Activated CD8-positive, alpha-beta memory T cell treated with anti-CD3 and anti-CD28 coated beads for 36 hours (primary cell): Measurements from ENCODE around the gene LRFN3. TPM values are rescaled to one million over a fixed set of nuclear protein-coding genes. Genes with fewer than 3 reads are reported as not detected.
"Not testable (repeated sequence)": the region's sequence is repeated elsewhere in the genome, so short reads cannot be mapped to it uniquely, and the experiment has no call there.

Source experiments
- CTCF ChIA-PET: fragments of 350-600 bp; sonication (Branson Sonifier 250); formaldehyde crosslinking; loops from one replicate; lab custom pipeline; 2021; ENCODE audit warnings: antibody characterized with exemption; lab: Charles Lee
- POLR2A ChIA-PET: fragments of 350-600 bp; sonication (Branson Sonifier 250); formaldehyde crosslinking; loops from one replicate; lab custom pipeline; 2021; ENCODE audit warnings: antibody characterized with exemption; lab: Charles Lee
- total RNA-seq, 2 experiments: library from RNA; stranded (reverse); gene quantifications; one replicate each; pipeline ENCODE4 v1.2.3, GENCODE V29; 2021

The LRFN3 gene
- total RNA-seq, 2 experiments from 2014 or later = 11.8 TPM

DNA sequence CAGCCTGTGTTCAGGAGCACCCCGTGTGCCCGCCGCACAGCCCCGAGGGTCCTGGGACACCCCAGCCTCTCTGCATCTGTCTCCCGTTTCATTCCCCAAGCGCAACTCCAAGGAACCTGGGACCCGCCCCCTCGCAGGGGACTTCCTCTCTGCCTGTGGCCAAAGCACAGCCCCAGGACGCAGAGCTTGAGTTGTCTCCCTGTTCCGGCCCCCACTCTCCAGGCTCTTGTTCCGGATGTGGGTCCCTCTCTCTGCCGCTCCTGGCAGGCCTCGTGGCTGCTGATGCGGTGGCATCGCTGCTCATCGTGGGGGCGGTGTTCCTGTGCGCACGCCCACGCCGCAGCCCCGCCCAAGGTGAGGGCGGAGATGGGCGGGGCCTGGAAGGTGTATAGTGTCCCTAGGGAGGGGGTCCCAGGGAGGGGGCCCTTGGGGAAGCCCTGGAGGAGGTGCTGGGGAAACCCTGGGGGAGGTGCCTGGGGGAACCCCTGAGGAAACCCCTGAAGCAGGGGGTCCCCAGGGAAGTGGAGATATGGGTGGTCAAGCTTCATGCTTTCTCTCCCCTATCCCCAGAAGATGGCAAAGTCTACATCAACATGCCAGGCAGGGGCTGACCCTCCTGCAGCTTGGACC lies 32.5 kb upstream of the LRFN3 start:
- ChIA-PET POLR2A (interaction anchor here (1.6 kb wide), 1 partner anchor 20 kb away, joined by 6 read pairs; no protein-coding TSS in a partner anchor), CTCF (interaction anchor here (1.2 to 1.5 kb wide), 4 partner anchors 8 to 27 kb away, joined by 3 to 5 read pairs (median 4); no protein-coding TSS in a partner anchor)

DNA sequence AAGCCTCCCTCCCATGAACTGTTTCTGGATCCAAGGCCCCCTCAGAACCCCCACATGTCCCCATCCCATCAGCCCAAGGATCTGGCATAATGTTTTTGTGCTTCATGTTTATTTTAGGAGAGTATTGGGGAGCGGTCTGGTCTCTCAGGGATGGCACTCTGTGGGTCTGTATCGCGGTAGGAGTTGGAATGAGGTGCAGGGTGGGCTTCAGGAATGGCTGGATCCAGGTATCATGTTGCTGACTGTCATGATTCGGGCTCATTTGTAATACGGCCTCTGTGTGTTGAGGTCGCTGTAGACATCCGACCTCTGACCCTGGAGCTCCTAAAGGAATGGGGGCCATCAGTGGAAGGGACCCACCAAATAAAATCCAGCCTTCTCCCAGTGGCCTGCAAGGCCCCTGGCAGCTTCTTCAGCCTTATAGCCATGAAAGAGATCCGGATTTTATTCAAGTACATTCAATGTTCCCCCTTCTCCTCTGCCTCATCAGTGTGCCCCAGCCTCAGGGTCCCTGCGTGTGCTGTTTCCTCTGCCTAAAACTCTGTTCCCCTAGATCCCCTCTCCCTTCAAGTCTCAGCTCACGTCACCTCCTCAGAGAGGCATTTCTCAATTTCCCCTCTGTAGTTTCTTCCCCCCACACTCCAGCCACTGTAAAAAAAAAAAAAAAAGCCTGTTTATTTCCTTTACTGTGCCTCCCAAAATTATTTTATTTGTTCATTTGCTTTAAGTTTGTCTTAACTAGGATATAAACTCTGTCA lies 31.7 kb upstream of the LRFN3 start:
- ChIA-PET CTCF (interaction anchor here (0.5 to 1.2 kb wide), 2 partner anchors 21 to 23 kb away, joined by 3 read pairs; no protein-coding TSS in a partner anchor), POLR2A (interaction anchor here (0.5 to 0.8 kb wide), 2 partner anchors 26 to 1158 kb away, joined by 3 read pairs; no protein-coding TSS in a partner anchor)

DNA sequence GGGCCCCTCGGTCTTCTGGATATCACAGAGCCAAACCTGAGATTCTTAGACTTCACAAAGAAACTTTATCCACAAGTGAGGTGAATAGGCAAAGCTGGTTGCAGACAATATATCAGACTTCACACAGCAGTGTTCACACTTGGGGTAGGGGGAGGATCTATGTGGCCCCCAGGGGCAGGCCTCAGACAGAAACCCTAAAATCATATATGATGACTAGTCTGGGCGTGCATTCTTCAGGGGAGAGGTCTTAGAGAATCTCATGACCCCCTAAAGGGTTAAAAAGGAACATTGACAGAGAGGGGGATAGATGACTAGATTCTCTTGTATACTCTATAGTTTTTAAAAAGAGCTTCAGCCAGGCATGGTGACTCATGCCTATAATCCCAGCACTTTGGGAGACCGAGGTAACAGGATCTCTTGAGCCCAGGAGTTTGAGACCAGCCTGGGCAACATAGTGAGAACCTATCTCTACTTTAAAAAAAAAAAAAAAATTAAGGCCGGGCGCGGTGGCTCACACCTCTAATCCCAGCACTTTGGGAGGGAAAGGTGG lies 30.9 kb upstream of the LRFN3 start:
- ChIA-PET POLR2A (interaction anchor here (0.5 to 0.9 kb wide), 3 partner anchors 25 to 1159 kb away, joined by 3 to 7 read pairs (median 3); no protein-coding TSS in a partner anchor), CTCF (interaction anchor here (0.7 to 0.8 kb wide), 2 partner anchors 27 to 192 kb away, joined by 3 read pairs; no protein-coding TSS in a partner anchor)

DNA sequence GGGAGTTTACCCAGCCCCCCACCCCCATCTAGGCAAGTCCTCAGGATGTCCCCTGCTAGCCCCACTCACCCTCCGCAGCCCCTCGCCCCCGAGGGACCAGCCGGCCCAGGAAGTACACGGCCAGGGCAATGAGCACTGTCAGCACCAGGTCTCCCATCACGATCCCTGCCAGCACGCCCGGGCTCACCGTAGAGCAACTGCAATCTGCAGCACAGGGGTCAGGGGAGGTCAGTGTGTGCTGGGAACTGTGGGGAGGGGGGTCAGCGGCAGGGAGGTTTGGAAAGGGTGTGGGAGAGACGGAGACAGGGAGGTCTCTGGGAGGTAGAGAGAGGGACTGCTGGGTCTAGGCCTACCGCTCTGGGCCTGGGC lies 28.8 kb upstream of the LRFN3 start:
- ChIA-PET POLR2A (no interaction called here), CTCF (no interaction called here)

DNA sequence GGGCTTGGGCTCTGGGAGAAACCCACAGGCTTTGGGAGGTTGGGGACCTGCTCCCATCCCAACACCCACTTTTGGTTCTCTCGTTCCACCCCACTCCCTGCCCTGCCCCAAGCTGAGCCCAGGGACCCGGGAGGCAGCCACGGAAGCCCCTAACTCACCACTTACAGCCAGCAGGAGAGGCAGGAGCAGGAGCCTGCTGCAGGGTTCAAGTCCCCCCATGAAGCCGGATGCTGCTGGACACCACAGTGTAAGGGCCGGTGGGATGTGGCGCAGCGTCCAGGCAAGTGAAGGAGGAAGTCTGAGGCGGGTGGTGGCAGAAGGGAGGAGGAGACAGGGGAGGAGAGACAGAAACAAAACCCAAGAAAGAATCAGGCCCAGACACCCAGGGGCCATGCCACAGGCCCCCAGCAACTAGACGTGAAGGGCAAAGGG lies 28.1 kb upstream of the LRFN3 start, which contains the start of gene TYROBP:
Gene TYROBP (minus strand): TSS at position 286 of the 432 bp plus-strand sequence. CDS start 67 bp downstream, at position 219.
- POLR2A ChIA-PET = interaction anchor here (0.7 kb wide), 1 partner anchor 29 kb away, joined by 3 read pairs; no protein-coding TSS in a partner anchor
- CTCF ChIA-PET = no interaction called here

DNA sequence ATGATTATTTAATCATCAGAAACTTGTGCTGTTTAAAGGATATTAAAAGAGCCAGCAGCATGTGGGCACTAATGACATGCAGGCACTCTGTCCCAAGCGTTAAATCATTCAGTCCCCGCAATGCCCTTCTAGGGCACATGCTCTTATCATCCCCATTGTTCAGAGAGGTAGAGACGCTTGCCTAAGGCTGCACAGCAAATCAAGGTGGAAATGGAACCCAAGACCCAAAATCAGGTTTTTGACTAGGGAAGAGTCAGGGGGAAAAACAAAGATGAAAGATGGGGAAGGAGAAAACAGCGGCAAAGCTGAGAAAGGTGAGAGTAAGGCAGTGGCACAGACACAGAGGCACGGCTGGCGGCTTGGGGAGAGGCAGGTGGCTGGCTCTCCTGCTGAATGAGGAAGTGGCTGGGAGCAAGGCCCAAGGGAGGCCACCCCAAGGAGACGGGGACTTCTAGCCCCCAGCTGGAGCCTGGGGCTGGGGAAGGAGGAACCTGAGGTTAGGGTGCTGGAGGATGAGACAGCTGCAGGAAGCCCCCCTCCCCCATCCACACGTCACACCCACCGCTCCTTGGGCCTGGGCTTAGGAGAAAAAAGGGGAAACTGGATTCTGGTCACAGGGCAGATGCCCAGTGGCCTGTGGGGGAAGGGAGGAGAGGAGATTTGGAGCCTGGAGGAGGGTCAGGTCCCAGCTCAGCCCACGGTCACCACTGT lies 27.0 kb upstream of the LRFN3 start:
- ChIA-PET CTCF (no interaction called here), POLR2A (interaction anchor here (0.7 kb wide), 1 partner anchor 30 kb away, joined by 3 read pairs; no protein-coding TSS in a partner anchor)

DNA sequence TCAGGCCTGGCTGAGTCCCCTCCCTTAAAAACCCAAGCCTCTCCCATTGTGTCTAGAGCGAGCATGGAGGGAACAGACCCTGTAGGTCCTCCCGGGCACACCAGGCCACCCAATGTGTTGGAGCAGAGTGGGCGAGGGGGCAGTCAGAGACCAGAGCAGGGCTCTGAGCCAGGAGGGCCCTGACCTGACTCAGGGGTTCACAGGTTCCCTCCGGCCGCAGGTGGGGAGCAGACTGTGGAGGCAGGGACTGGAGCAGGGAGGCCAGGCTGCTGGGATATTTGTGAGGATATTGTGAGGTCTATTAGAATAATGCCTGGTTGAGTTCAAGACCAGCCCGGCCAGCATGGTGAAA lies 26.5 kb upstream of the LRFN3 start:
- CTCF ChIA-PET = no interaction called here
- POLR2A ChIA-PET = no interaction called here

DNA sequence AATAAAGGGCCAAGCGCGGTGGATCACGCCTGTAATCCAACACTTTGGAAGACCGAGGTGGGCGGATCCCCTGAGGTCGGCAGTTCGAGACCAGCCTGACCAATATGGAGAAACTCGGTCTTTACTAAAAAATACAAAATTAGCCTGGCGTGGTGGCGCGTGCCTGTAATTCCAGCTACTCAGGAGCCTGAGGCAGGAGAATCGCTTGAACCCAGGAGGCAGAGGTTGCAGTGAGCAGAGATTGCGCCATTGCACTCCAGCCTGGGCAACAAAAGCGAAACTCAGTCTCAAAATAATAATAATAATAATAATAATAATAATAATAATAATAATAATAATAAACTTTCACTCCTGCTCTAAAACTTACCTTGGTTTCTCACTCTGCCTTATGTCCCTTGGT lies 25.8 kb upstream of the LRFN3 start:
- POLR2A ChIA-PET, CTCF ChIA-PET: not testable (repeated sequence)

DNA sequence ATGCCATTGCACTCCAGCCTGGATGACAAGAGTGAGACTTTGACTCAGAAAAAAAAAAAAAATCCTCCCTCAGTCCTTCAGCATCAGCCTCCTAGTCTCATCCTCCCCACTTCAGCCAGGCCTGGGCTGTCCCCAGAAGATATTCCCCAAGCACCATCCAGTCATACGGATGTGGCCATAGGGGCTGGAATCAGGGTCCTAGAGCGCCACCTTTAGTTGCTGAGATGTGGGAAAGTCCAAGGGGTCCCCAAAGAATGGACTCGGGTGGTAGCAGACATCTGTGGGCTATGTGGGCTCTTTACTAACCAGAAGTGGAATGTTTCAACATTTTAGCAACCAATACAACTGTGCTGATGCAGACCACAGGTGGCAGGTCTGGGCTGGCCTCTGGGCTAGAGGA lies 25.0 kb upstream of the LRFN3 start:
- POLR2A ChIA-PET = no interaction called here
- CTCF ChIA-PET = no interaction called here

DNA sequence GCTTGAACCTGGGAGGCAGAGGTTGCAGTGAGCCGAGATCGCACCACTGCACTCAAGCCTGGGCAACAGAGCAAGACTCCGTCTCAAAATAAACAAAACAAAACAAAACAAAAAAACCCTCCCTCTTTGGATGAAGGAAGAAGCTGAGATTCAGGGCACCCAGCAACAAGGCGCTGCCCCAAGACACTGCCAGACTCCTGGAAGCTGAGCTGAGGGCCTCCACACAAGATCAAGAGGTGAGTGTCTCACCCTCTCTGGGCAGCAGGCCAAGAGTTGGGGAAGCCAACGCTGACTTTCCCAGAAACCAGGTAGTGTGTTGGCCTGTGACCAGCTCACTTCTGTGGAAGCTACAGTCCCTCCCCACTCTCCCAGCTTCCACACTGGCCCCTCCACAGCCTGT lies 24.4 kb upstream of the LRFN3 start:
- ChIA-PET POLR2A (interaction anchor here (0.6 kb wide), 1 partner anchor 222 kb away, joined by 5 read pairs; no protein-coding TSS in a partner anchor), CTCF (interaction anchor here (1.3 kb wide), 1 partner anchor 9 kb away, joined by 5 read pairs; no protein-coding TSS in a partner anchor)

DNA sequence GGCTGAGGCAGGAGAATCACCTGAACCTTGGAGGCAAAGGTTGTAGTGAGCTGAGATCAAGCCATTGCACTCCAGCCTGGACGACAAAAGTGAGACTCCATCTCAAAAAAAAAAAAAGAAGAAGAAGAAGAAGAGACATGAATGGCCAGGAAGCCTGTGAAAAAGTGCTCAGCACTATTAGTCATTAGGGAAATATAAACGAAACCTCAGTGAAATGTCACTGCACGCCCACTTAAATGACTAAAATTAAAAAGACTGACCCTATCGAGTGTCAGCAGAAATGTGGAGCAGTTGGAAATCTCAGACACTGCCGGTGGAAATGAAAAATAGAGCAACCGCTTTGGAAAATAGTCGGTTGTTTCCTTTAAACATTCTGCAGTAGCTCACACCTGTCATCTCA lies 22.6 kb upstream of the LRFN3 start:
- POLR2A ChIA-PET = no interaction called here
- CTCF ChIA-PET = interaction anchor here (1.3 kb wide), 1 partner anchor 10 kb away, joined by 4 read pairs; no protein-coding TSS in a partner anchor

DNA sequence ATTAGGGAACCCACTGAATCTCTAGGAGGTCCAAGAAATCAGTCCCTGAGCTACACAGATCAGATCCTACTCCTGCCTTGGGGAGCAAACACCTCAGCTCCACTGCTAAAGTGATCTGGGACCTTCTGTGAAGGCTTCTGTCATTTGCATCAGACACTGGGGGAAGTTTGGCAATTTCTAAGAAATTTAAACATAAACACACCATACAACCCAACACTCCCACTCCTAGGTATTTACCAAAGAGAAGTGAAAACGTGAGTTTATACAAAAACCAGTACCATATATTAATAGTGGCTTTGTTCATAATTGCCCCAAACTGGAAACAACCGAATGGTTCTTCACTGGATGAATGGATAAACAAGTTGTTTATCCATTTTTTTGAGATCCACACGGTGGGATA lies 20.7 kb upstream of the LRFN3 start:
- ChIA-PET CTCF (interaction anchor here (0.7 to 1.6 kb wide), 3 partner anchors 16 to 85 kb away, joined by 3 to 4 read pairs (median 3); no protein-coding TSS in a partner anchor), POLR2A (no interaction called here)

DNA sequence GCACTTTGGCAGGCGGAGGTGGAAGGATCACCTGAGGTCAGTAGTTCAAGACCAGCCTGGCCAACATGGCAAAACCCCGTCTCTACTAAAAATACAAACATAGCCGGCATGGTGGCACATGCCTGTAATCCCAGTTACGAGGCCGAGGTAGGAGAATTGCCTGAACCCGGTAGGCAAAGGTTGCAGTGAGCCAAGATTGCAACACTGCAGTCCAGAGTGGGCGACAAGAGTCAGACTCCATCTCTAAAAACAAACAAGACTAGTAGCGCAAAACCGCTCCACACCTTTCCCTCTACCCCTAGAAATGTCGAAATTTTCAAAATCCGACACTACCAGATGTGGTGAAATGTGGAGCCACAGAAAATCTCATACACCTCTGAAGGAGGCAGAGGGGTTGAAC lies 16.9 kb upstream of the LRFN3 start:
- POLR2A ChIA-PET = no interaction called here
- CTCF ChIA-PET = interaction anchor here (0.7 kb wide), 1 partner anchor 36 kb away, joined by 4 read pairs; no protein-coding TSS in a partner anchor

DNA sequence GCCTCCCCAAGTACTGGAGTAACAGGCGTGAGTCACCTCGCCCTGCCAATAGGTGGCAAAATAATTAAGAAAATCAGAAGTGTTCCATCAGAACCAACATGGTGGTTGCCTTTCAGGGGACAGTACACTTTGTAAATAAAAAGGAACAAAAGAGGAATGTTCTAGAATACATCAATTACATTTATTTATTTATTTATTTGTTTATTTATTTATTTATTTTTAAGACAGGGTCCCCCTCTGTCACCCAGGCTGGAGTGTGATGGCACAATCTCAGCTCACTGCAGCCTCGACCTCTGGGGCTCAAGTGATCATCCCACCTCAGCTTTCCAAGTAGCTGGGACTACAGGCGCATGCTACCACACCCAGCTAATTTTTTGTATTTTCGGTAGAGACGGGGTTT lies 15.2 kb upstream of the LRFN3 start:
- CTCF ChIA-PET = interaction anchor here (0.7 kb wide), 1 partner anchor 8 kb away, joined by 3 read pairs; no protein-coding TSS in a partner anchor
- POLR2A ChIA-PET = no interaction called here

DNA sequence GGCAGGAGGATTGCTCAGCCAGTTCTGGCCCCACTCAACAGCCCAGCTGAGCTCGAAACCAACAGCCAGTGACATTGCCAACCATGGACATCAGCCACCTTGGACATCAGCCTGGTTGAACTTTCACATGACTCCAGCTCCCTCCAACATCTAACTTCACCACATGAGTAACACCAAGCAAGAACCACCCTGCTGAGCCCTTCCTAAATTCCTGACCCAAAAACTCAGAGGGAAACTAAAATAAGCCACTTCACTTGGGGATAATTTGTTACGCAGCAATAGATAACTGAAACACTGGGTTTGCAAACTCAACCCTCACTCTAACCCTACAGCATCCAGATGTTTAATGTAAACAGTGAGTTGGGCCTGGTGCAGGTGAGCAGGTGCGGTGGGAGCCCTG lies 10.7 kb upstream of the LRFN3 start:
- ChIA-PET POLR2A (no interaction called here), CTCF (no interaction called here)

DNA sequence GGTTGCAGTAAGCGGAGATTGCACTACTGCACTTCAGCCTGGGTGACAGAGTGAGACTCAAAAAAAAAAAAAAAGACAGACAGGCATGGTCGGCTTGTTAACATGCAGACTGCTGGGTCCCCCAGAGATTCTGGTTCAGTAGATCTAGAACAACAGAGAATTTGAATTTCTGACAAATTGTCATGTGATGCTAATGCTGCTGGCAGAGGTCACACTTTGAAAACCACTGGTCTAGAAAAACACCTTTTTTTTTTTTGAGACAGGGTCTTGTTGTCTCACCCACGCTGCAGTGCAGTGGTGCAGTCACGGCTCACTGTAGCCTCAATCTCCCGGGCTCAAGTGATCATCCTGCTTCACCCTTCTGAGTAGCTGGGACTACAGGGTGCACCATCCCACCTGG lies 7.7 kb upstream of the LRFN3 start:
- CTCF ChIA-PET = interaction anchor here (0.7 kb wide), 1 partner anchor 45 kb away, joined by 3 read pairs; no protein-coding TSS in a partner anchor
- POLR2A ChIA-PET = no interaction called here

DNA sequence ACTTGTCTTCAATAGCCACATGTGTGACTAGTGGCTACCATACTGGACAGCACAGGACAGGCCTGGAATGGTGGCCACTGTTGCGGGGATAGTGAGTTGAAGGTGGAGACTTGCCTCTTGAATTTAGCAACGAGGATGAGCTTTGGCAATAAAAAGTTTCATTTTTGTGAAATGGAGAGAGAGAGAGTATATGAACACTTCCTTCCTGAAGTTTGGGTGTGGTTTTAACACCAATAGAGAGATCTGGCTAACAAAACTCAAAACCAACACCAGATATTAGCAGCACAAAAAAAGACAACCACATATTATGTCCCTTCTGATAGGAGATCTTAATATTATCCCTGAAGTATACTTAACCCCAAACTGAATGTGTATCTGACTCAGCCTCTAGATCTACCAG lies 6.3 kb upstream of the LRFN3 start:
- POLR2A ChIA-PET = interaction anchor here (0.6 to 0.7 kb wide), 2 partner anchors 25 to 40 kb away, joined by 3 to 4 read pairs; no protein-coding TSS in a partner anchor
- CTCF ChIA-PET = interaction anchor here (1.9 kb wide), 1 partner anchor 48 kb away, joined by 19 read pairs; no protein-coding TSS in a partner anchor

DNA sequence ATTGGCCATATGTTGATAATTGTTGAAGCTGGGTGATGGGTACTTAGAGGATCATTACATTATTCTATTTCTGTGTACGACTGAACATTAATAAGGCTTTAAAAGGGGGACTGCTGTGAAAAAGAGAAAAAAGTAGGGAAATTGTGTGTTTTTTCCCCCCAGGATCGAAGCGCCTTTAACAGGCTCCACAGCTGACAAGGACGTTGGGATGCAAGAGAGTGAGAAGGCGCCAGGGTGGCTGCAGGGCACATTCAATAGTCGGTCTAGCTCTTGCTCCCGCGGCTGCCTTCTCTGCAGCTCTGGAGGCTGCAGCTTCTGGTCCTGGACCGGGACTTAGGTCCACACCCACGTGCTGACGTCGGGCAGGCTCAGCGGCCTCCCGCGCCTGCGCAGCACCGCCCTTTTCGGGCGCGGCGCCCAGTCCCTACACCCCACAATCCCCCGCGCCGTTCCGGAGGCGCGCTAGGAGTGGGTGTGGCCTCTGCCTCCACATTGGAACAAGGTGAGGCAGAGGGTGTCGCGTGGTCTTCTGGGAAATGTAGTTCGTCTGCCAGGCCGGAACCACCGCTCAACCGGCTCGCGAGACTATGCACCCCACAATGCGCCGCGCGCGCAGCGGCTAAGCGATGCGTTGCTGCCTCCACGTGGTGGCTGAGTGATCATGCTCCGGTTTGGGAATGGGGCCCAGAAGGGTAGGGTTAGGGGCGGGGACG lies 4.9 kb upstream of the LRFN3 start:
- POLR2A ChIA-PET = interaction anchor here (1.0 kb wide), 1 partner anchor 46 kb away, joined by 3 read pairs; no protein-coding TSS in a partner anchor

More for the DNA sequence above, 4.9 kb upstream of the LRFN3 start:
- CTCF ChIA-PET = interaction anchor here (0.6 to 1.9 kb wide), 17 partner anchors 14 to 191 kb away, joined by 3 to 19 read pairs (median 4); partner anchors contain the start of genes LIN37 and NFKBID
